HG03045 (cell line): ENCODE data around the gene GPX8.
A peak's percentile ranks its signal among the peaks of the same experiment; 100 is the strongest.

ENCODE experiments used
- ATAC-seq: cut with Tn5 transposase; IDR thresholded peaks from one replicate; pipeline ENCODE4 v1.9.1; 2021; ENCODE audit warnings: mild to moderate bottlenecking, moderate library complexity; ENCODE audit not compliant: unreplicated experiment

The GPX8 gene

DNA sequence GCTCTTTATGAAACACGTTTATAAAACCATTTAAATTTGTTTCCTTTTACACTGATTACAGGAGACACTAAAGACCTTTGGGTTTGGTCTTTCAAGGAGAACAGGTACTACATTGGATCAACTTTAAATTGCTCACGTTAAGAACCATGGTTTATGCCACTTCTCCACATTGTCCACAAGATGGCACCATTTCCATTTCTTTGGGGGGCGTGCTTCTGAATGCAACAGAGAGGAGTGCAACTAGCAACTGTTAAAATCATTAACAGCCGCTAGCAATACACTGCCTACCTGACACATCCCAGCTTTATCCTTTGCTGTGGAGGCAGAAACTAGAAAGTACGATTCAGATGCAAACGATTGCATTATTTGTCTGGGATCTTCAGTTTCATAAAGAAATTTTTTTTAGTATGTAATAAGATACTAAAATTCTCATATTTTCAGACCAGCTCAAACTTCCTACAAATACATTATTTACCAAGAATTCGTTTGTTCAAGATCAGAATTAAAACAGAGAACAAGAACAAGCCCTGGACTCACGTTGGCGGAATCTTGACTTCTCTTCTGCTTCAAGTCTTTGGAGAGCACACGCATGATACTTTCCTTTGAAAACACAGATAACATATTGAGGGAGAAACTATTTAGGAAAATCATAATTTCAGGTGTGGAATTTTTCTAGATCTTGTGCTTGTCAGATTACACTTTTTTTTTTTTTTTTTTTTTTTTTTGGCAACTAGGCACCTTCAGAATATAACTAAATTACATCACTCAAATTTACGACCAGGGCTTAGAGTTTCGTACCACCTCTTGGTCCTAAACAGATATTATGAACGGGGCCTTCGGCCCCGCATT is 12.3 kb downstream of the GPX8 start:
- peak; percentile 47 for ATAC-seq

DNA sequence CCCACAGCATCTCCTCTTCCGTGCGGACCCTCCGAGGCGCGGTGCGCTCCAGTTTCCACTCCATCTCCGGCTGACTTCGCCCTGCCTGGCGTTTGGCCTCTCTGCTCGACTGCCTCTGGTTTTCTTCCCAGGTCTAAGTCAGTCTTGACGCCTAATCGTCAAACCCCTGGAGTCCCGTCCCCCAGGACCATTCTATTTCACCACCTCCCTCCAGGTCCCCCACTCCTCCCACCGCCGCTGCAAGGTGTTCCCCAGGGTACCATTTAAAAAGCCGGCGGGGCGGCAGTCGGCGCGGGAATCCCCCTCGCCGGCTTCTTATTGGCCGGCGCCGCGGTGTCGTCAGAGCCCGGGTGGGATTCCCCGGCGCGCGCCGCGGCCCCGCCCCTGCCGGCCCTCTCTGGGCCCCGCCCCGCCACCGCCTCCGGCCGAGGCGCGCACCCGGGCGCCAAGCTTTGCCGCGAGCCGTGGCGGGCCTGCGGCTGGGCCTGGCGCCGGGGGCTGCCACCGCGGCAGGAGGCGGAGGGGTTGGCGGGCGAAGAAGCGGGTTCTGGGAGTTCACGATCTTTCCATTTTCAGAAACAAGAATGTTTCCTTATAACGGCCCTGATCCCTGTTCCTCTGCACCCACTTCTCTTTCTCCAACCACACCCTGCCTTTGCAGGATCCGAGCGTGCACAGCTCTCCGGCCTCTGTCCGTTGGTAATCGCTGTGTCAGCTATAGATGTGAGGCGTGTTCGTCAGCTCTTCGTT is 13.1 kb downstream of the GPX8 start, which contains the start of gene CDC20B:
CDC20B (minus strand) TSS at position 241 of the 750 bp plus-strand sequence; CDS start at position 64, 177 bp downstream.
- ATAC-seq, result peak; percentile 94

DNA sequence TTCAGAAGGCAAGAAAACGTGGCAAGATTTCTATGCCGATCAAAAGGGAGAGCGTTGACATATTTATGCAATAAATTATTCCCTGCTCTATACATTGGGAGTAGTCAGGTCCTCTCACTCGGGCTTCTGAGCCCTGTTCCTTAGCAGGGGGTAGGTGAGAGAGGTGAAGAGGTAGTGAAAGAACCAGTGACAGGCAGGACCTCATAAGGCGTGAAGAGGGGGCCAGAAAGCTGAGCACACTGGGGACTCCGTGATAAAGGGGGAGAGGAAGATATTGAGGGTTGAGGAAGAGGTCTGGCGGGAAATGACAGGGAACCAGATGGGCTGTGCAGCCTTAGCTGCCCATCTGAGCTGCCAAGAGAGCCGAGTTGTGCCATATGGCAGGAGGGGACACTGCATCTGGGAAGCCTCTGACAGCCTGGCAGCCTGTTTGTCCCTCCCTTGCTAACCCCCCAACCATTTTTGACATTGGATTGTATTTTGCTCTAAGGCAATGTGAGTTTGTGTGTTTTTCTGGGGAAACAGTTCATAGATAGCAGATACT is 13.8 kb downstream of the GPX8 start:
- peak; percentile 11 for ATAC-seq

DNA sequence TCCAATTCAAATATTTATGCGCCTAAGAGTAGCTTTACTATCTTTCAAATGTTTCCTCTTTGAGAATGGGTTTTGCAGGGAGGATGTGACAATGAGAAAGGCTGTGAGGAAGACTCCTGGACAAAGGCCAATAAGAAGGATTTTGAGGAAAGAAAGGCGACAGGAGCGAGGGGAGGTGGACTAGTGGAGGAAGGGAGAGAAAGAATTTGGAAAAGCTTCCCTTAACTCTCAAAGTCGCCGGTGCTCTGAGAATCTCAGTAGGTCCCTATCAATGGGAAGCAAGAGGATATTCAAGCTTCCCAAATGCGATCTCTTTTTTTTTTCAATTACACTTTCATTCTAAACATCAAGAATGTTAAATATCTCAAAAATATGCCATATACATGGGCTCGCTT is 15.8 kb downstream of the GPX8 start:
- ATAC-seq, result no peak

DNA sequence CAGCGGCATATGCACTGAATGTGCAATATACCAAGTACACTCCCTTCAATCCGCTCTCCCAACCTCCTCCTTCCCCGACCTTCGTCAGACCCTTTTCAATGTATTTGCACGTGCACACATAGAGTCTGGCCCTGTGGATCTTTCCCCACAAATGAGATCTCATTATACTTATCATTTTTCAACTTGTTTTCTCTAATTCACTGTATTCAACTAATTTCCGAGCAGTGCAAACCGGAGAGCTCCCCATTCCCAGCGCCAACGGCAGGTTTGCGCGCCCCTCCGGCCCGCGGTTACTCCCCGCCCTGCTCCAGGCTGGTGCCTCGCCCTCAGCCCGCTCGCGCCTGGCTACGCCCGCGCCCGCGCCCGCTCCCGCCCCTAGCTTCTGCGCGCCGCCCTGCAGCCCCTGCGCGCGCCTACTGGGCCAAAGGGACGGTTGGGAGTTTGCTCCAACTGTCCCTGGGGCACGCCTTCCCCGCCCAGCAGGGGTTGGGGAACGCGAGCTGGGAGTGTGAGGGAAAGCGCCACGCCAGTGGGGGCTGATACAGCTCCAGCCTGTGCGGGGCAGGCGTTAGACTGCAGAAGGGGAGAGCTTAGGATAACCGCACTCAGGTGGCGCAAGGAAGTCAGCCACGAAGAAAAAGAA is 16.3 kb downstream of the GPX8 start:
- no peak for ATAC-seq

DNA sequence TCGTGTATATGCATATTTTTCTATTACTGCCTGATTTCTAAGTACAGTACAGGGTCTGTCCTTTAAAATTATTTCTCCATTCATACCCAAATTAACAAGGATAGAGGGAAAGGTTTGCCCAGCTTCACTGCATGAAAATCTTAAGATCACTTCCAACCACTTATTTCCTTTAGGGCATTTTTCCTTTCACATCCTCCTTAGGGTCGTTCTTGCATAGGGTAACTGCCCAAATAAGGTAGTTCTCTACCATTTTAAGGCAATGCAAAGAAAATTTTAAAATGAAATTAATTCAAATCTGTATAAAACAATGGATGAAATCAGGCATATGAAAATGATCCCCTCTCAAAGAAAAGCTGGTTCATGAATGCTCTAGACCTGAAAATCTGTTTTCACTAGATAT is 17.1 kb downstream of the GPX8 start:
- no peak for ATAC-seq

DNA sequence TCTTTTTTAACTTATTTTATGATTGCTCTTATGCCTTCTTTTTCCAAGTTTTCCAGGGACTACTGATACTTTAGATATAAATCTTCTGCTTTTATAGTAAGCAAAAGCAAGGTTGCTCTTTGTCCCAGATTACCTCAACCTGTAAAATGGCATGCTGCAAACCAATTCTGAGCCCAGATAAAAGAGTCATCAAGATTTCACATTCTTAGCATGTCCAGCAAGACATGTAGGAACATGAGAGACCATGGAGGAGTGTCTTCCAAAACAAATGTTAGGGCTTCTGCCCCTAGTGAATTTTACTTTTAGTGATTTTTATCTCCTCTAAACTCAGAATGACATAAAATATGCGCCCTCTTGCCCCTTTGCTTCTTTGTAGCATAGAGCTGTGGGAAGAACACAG is 20.0 kb downstream of the GPX8 start:
- ATAC-seq, result no peak

DNA sequence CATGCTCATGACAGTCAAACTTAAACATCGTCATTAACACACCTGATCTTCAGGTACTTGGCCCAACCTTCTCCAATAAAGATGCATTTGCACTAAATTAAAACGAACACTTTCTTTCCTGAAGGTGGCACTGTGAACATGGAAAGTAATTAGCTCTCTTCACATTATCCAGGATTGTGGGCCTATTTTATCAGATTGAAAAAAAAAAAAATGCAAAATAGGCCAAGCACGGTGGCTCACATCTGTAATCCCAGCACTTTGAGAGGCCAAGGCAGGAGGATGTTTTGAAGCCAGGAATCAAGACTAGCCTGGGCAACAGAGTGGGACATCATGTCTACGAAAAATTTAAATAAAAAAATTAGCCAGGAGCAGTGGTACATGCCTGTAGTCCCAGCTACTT is 27.4 kb downstream of the GPX8 start:
- ATAC-seq, result no peak

DNA sequence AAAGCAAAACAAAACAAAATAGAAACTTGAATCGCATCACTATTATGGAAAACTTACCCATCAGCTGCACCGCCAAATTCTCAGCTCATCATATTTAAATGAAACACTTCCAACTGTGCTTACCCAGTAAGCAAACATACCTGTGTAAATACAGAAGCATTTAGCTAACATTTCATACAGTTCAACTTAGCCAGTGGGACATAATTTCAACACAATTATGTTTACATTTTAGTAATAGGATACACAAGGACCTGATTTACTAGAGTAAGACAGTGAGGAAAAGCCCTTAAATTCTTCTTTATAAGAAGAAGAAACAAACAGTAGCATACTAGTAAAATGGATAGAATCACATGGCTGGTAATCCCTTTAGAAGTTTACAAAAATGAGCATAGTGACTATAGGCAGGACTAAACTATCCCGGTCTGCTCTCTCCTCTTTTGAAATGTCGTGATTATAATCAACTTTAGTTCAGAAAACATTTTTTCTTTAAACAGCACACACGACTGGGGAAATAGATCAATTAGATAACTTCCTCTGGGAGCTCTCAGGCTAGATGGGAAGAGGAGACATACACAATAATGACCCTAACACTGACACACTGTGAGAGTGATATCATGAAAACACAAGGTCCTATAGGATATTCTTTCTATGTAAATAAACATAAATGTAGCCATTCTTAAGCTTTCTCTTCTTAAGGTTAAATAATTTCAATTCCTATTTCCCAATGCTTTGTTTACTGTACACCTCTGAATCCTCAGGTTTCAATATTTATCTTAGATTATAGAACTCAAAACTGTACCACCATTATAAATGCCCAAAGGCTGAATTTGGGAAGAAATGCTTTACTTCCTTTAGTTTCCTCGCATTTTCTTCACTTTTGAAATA is 28.9 kb downstream of the GPX8 start:
- ATAC-seq, result no peak

DNA sequence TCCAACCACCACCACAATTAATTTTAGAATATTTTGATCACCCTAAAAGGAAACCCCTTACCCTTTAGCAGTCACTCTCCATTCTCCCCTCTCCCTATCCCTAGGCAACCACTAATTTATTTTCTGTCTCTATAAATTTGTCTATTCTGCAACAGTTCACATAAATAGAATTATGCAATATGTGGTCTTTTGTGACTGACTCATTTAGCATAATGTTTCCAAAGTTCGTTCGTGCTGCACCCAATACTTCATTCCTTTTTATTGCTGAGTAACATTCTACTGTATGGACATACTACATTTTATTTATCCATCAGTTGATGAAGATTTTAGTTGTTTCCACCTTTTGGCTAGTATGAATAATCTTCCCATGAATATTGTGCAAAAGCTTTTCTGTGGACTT is 31.2 kb downstream of the GPX8 start:
- no peak for ATAC-seq

DNA sequence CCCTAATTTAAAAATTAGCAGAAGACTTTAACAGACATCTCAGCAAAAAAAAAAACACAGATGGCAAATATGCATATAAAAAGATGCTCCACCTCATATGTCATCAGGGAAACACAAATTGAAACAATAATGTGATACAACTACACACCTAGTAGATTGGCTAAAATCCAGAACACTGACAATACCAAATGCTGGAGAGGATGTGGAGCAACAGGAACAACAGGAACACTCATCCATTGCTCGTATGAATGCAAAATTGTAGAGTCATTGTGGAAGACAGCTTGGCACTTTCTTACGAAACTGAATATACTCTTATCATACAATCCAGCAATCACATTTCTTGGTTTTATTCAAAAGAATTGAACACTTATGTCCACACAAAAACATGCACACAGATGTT is 45.0 kb downstream of the GPX8 start:
- no peak for ATAC-seq

DNA sequence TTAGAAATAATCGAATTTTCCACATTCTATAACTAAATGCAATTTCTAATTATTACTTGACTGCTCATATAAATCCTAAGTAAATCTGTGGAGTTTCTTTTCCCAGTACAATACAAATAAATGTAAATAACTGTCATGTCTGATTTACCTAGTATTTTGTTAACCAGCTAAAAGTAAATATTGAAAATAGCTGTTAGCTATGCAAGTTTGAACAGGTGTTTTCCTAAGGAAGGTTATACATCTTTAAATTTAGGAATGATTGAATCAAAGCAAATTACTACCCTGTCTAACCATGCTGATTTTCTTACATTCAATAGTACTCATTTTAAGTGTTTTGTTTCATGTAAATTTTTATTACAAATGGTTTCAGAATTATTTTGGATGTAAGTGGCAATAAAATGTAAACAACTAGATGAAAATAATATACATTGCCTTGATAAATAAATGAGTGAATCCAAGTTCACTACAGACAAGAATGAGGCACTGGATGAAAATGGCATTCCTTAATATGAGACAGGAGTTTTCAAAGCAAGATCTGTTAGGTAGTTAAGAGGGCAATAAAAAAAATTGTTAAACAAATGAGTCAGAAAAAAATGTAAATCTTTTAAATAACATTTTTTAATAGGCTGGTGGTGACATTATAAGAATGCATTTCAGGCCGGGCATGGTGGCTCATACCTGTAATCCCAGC is 51.4 kb downstream of the GPX8 start:
- no peak for ATAC-seq
